Measurements from ENCODE around the gene ADA.
"Not testable (repeated sequence)": the region's sequence is repeated elsewhere in the genome, so short reads cannot be mapped to it uniquely, and the experiment has no call there.

DNA sequence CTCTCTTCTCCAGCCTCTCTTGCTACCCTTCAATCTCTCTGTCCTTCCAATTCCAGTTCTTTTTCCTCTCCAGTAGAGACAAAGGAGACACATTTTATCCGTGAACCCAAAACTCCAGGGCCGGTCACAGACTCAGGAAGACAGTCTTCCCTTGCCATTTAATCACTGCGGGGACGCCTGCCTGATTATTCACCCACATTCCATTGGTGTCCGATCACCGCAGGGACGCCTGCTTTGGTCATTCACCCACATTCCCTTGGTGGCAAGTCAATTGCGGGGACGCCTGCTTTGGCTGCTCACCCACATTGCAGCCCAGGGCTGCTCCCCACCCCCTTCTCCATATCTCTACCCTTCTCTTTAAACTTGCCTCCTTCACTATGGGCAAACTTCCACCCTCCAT lies 19.4 kb upstream of the ADA start:
- TF ChIP-seq EZH2 (IDR thresholded peaks at IDR 0.05; ENCODE audit: insufficient read depth, poor library complexity, severe bottlenecking); EZH2phosphoT487 (IDR thresholded peaks at IDR 0.05; ENCODE audit: insufficient read depth, low read depth): not testable (repeated sequence)

Measured in GM23248 (cell line).